GM21515 (cell line): ENCODE data around the gene CEP250.
"Not testable (repeated sequence)": the region's sequence is repeated elsewhere in the genome, so short reads cannot be mapped to it uniquely, and the experiment has no call there.

ENCODE experiments used
- ATAC-seq: cut with Tn5 transposase; IDR thresholded peaks from one replicate; pipeline ENCODE4 v1.9.1; 2021; ENCODE audit not compliant: unreplicated experiment

The CEP250 gene

DNA sequence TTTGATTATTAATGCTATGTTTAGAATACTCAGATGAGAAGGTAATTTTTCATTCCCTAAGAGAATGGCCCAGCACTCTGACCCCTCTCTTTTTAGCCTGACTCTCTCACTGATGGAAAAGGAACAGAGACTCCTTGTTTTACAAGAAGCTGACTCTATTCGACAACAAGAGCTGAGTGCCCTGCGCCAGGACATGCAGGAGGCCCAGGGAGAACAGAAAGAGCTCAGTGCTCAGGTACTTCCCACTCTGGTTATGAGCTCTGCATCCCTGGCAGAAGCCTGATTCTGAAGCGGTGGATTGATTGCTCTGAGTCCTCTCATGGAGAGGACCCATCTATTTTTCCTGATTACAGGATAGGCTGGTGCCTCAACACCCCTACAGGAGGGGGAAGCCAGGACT lies 41.1 kb downstream of the CEP250 start:
- ATAC-seq: no peak

DNA sequence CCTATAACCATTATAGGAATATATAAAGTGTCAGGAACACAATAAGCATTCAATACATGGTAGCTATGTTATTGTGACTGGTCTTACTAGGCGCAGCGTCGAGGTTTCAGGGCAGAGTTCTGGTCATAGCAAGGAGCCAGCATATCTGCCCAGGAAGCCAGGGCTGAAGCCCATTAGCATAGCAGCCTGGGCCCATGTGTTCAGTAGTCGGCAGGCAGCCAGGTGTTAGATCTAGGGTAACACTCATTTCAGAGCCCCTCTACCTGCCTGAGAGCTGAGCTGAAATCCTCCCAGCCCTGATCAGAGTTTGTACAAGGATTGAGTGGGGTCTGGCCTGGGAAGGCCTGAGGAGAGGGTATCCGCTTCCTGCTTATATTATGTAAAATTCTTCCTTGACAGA lies 41.9 kb downstream of the CEP250 start:
- ATAC-seq: no peak

DNA sequence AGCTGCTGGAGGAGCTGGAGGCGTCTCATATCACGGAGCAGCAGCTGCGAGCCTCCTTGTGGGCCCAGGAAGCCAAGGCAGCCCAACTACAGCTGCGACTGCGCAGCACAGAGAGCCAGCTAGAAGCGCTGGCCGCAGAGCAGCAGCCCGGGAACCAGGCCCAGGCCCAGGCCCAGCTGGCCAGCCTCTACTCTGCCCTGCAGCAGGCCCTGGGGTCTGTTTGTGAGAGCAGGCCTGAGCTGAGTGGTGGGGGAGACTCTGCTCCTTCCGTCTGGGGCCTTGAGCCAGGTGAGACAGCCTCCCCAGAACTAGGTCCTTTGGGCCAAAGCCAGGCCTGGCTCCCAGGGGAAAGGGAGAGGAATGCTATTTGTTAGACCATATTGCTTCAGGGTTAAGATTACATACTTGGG lies 42.4 kb downstream of the CEP250 start:
- ATAC-seq: no peak

DNA sequence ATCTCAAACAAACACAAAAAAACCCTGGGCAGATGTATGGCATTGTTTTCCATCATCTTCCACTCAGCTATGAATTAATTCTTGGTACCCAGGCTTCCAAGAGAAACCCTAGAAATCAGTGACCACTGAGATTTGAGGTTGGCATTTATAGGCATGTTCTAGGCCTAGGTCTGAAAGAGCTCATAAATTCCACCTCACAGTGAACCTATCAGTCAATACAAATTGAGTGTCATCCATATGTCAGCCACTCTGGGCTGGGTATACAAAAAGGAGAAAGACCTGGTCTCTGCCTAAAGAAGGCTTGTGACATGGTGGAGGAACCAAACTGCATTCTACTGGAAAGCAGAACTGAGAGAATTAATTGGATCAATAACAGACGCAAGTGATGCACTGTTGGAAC lies 43.9 kb downstream of the CEP250 start:
- no peak for ATAC-seq

DNA sequence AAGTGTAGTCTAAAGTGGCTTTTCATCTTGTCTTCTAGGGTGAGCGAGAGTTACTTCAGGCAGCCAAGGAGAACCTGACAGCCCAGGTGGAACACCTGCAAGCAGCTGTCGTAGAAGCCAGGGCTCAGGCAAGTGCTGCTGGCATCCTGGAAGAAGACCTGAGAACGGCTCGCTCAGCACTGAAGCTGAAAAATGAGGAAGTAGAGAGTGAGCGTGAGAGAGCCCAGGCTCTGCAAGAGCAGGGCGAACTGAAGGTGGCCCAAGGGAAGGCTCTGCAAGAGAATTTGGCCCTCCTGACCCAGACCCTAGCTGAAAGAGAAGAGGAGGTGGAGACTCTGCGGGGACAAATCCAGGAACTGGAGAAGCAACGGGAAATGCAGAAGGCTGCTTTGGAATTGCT lies 47.0 kb downstream of the CEP250 start:
- ATAC-seq: peak; percentile 56

DNA sequence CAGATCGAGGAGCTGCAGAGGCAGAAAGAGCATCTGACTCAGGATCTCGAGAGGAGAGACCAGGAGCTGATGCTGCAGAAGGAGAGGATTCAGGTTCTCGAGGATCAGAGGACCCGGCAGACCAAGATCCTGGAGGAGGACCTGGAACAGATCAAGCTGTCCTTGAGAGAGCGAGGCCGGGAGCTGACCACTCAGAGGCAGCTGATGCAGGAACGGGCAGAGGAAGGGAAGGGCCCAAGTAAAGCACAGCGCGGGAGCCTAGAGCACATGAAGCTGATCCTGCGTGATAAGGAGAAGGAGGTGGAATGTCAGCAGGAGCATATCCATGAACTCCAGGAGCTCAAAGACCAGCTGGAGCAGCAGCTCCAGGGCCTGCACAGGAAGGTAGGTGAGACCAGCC lies 47.9 kb downstream of the CEP250 start:
- ATAC-seq: no peak

DNA sequence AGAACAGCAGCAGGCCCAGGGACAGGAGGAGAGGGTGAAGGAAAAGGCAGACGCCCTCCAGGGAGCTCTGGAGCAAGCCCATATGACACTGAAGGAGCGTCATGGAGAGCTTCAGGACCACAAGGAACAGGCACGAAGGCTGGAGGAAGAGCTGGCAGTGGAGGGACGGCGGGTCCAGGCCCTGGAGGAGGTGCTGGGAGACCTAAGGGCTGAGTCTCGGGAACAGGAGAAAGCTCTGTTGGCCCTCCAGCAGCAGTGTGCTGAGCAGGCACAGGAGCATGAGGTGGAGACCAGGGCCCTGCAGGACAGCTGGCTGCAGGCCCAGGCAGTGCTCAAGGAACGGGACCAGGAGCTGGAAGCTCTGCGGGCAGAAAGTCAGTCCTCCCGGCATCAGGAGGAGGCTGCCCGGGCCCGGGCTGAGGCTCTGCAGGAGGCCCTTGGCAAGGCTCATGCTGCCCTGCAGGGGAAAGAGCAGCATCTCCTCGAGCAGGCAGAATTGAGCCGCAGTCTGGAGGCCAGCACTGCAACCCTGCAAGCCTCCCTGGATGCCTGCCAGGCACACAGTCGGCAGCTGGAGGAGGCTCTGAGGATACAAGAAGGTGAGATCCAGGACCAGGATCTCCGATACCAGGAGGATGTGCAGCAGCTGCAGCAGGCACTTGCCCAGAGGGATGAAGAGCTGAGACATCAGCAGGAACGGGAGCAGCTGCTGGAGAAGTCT lies 48.6 kb downstream of the CEP250 start:
- ATAC-seq: no peak

DNA sequence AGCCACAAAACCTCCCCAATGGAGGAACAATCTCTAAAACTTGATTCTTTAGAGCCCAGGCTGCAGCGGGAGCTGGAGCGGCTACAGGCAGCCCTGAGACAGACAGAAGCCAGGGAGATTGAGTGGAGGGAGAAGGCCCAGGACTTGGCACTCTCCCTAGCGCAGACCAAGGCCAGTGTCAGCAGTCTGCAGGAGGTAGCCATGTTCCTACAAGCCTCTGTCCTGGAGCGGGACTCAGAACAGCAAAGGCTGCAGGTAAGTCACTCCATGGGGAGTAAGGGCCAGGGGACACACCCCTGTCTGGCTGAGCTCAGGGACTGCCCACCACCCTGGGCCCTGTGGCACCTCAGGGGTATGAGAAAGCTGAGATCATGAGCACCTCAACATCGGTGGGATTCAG lies 49.4 kb downstream of the CEP250 start:
- ATAC-seq: no peak

DNA sequence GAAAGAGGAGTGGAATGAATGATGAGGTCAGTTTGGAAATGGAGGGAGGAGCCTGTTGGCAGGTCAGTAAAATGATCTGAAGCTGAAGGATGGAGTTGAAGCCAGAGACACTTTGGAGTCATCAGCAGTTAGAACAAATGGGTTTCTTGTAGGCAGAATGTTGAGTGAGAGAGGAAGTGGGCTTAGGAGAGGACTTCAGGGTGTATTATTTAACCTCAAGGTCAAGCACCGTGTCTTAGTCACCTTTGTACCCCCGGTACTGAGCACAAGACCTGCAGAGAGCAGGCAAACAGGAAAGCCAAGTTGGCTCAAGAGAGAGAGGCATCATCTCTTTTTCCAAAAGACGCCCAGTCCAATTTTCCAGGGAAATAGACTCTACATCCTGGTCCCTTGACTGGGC lies 50.8 kb downstream of the CEP250 start:
- ATAC-seq: no peak

DNA sequence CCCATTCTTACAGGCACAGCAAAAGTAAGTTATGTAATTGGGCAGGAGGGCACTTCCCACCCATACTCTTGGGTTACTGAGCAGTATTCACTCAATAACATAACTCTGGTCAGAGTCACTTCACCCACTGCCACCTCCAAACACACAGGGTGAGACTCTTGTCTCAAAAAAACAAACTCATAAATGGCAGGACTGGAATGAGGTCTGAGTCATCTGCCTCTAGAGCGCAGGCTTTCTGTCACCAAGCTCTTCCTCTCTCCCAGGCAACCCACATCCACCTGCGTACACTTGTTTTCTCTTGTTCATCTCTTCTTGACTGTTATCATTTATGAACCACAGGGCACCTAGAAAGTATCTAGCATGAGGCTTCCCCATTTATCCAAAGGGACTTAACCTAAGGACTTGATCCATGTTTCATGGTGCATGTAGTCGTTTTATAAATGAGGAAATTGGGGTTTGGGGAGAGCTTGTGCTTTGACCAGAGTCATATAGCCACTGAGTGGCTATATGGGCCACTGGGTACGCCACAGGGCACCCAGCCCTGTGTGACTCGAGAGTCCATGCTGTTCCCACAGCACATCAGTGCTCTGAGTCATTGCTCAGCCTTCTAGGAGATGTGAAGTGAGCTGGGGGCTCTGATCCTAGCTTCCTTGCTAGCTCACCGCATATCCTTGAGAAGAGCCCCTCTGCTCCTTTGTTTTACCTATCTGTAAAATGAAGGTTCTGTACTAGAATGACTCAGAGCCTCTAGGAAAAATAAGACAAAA lies 51.7 kb downstream of the CEP250 start:
- no peak for ATAC-seq

DNA sequence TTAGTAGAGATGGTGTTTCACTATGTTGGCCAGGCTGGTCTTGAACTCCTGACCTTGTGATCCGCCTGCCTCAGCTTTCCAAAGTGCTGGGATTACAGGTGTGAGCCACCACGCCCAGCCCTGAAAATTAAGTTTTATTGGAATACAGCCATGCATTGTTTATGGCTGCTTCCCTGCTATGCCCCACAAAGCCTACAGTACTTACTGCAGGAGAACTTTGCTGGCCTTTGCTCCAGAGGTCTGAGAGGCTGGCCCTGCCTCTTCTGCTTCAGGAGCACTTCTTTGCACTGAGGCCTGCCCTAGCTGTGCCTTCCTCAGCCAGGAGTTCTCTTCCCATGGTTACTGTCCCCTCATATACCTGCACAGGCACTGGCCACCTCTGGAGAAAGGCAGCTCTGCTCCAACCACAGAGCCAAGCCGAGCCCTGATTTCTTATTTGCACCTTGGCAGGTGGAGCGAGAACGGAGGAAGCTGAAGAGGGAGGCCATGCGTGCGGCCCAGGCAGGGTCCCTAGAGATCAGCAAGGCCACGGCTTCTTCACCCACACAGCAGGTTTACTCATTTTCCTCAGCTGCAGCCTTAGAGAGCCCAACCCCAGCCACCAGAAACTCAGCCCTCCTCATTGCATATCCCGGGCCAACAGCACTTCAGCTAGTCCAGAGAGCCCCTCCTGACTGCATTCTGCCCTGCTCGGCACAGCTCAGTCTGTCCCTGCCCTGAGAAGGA lies 53.3 kb downstream of the CEP250 start:
- ATAC-seq: no peak

DNA sequence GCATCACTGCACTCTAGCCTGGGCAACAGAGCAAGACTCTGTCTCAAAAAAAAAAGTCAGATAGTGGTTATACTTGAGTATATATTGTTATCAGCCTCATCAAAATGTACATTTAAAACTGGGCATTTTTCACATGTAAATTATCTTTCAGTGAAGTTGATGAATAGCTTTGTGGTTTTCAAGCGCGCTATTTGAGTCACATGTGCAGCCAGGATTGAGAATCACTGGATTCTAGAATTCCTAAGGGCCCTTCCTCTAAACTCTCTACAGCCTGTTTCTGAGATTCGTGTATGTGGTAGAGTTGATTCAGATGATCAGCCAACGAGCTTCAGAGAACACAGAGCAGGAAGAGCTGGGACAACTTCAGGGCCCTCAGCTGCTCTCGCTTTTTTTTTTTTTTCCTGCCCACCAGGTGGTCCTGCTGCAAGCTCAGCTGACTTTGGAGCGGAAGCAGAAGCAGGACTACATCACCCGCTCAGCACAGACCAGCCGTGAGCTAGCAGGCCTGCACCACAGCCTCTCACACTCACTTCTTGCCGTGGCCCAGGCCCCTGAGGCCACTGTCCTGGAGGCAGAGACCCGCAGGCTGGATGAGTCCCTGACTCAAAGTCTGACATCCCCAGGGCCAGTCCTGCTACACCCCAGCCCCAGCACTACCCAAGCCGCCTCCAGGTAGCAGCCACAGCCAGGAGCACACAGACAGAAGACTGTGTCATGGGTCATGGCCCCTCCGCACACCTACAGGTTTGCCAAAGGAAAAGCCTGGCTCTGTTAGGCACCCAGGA lies 55.7 kb downstream of the CEP250 start:
- ATAC-seq: no peak

DNA sequence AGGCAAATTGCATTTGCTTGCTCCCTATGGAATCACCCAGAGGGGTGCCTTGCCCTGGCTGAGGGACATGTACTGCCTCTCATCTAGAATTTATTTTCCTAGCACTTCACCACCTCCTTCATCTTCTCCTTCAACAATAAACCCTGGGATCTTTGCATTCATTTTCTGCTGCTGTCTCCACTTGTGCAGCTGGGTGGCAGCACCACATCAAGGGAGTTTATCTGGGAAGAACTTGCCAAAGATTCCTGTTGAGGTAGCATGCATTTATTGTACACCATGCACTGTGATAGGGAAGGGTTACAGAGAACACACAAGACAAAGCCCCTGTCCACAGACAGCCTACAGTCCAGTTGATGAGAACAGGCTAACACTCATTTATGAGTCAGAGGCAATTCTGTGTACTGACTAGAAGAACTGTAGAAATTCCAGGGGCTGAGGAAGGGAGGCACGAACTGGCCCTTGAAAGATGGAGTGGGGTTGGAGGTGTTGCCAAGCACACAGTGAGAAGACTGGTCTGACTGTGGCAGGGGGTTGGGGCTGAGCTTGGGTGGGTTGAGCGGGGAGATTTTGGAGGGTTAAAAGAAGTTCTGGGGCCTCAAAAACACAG lies 56.5 kb downstream of the CEP250 start:
- no peak for ATAC-seq

DNA sequence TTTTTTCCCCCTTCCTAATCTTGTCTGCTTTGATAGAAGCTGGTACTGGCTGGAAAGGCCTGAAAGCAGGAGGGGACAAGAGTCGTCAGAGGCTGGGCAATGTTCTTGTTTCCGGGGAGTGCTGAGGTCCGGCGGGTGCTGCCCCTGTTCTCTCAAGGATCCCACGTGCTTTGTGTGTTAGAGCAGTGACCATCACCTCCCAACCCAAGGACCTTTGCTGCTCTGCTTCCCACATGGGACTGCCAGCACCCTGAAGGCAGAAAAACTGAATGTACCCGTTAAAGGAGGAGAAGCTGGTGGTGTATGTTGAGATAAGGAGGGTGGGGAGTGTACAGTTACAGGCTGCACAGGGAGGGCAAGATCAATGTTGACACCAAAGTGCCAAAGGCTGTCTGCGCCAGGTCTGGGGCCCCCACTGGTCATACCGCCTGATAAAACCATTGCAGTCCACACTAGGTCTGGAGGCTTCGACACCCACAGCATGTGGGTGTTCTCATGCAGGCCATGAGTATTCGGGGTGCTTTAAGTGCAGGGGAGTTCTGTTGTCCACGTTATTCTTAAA lies 59.1 kb downstream of the CEP250 start:
- no peak for ATAC-seq

DNA sequence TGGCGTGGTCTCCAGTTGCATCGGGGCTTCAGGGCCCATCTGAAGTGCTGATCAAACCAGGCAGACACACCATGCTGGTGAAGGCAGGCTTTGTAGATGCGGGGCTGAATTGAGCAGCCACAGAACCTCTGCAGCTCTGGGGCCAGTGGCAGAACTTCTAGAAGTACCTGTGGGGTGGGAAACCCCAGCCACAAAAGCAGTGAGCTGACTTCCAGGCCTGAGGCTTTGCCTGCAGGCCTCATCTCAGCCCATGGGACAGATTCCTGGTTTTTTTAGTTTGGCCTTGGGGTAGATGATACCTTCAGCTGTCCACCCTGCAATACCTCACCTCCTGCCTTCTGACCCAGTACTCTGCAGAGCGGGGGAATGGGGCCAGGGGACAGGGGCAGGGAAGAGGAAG lies 59.9 kb downstream of the CEP250 start:
- ATAC-seq: no peak

DNA sequence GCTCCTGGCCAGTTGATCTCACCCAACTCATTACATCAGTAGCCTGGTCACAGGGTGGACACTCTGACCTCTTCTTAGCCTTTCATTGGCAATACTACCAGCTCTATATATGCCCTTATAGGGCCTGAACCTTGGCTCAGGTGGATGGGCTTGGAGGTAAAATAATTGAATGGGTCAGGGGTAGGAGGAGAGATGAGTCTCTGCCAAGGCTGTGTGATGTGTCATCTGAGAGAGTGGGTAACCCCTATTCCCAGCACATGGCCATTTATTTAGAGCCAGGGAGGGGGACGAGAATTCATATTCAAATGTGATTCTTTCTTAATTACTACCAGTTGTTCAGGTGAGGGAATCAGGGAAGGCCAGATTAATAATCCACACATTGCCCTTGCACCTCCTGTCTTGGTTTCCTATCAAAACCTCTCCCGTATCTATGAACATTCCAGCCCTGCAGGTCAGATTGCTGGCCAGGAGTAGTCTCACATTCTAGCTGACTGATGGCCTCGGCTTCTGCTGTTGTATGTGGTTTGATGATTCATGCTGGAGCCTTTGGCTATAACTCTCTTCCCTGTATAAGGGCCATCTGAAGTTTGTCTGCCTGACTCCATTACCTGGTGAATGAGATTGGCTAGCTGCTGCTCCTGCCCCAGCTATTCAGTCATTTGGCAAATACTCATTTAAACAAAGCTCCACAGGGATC lies 60.7 kb downstream of the CEP250 start:
- ATAC-seq: no peak

DNA sequence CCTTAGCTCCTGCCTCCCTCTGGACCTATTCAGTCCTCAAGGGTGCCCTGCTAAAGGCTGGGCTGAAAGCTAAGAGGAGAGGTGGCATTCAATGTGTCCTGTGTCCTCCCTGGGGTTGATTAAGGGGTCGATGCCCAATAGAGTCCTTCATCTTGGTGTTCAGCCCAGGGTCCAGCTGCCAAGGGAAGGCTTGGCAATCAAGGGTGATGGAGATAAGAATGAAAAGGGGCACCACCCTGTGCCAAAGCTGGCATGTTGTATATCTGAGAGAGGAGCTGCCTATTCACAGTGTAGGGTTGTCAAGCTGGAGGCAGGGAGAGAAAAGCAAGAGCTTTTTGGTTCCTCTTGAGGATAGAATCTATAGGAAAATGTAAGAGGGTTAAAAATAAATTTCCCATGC lies 61.7 kb downstream of the CEP250 start:
- ATAC-seq: no peak

DNA sequence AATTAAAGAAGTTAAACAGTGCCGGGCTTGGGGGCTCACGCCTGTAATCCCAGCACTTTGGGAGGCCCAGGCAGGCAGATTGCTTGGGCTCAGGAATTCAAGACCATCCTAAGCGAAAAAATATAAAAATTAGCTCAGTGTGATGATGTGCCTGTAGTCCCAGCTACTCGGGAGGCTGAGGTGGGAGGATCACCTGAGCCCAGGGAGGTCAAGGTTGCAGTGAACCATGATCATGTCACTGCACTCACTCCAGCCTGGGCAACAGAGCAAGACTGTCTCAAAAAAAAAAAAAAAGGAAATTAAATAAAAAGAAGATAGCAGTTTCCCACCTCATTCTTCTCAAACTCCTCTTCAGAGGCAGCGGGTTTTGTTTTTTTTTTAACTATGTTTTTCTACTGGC lies 62.4 kb downstream of the CEP250 start:
- not testable (repeated sequence) for ATAC-seq

DNA sequence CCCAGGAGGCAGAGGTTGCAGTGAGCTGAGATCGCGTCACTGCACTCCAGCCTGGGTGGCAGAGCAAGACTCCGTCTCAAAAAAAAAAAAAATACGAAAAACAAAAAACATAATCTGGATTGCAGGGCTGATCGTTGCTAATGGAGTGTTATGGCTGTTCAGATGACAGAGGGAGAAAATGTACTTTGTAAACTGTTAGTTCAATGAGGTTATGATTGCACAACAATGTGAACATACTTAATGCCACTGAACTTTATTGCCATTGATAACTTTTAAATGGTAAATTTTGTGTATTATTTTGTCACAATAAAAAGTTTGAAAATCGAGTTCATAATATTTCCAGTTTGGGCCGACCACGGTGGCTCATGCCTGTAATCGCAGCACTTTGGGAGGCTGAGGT lies 63.6 kb downstream of the CEP250 start:
- no peak for ATAC-seq

DNA sequence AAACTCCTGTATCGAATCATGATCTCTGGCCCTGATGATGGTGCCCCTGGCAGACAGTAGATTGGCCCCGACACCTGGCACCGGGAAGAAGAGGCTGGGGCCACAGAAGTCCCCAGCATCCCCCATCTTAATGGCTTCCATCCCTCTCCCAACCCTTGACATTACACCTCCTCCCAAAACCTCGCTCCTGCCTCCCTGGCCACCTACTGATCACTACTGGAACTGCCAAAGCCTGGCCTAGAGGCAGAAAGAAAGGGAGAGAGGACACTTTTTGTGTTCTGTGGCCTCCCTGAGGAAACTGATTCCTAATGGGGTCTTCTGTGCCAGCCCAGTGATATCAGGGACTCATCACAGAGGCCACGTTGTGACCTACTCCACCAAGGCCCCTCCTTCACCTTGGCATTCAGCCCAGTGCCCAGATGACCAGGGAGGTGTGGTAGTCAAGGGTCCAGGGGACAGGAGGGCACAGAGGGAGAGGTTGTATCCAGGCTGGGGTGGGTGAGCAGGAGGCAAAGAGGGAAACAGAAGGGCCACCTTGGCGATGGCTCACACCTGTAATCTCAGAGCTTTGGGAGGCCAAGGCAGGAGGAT lies 68.0 kb downstream of the CEP250 start:
- ATAC-seq: no peak
